T-helper 1 cell treated with Interleukin-12 subunit alpha and Interleukin-12 subunit beta and Interleukin-4 antibody, amounts not matched to agents 30 μg/mL and 1 μg/mL, for 36 hours (primary cell): ENCODE data around the gene CCNK.

ENCODE experiments used
- H3K27ac Mint-ChIP-seq: one replicate; pipeline ENCODE4 v1.8.0; 2021; ENCODE audit warnings: mild to moderate bottlenecking, mixed read lengths
- H3K27me3 Mint-ChIP-seq: one replicate; pipeline ENCODE4 v1.8.0; 2021; ENCODE audit warnings: low read depth, mixed read lengths
- H3K36me3 Mint-ChIP-seq: one replicate; pipeline ENCODE4 v1.8.0; 2021; ENCODE audit warnings: low read depth, mixed read lengths
- H3K4me1 Mint-ChIP-seq: one replicate; pipeline ENCODE4 v1.8.0; 2021; ENCODE audit warnings: low read depth, mixed read lengths
- H3K4me3 Mint-ChIP-seq: one replicate; pipeline ENCODE4 v1.8.0; 2021; ENCODE audit warnings: mild to moderate bottlenecking, moderate library complexity, mixed read lengths
- H3K9me3 Mint-ChIP-seq: one replicate; pipeline ENCODE4 v1.8.0; 2021; ENCODE audit warnings: mixed read lengths

Gene CCNK

GRCh38 chr14:99475179-99475578, 6.0 kb upstream of the CCNK start:
- H3K9me3 Mint-ChIP-seq, result no peaks in the 10 kb centered on the region
- peaks cover 3% of the 10 kb centered on the region for H3K36me3 Mint-ChIP-seq
- no peak overlapping the region for H3K27ac Mint-ChIP-seq
- no peaks in the 10 kb centered on the region for H3K27me3 Mint-ChIP-seq
- peaks cover 18% of the 10 kb centered on the region for H3K4me1 Mint-ChIP-seq
- no peak overlapping the region for H3K4me3 Mint-ChIP-seq

DNA sequence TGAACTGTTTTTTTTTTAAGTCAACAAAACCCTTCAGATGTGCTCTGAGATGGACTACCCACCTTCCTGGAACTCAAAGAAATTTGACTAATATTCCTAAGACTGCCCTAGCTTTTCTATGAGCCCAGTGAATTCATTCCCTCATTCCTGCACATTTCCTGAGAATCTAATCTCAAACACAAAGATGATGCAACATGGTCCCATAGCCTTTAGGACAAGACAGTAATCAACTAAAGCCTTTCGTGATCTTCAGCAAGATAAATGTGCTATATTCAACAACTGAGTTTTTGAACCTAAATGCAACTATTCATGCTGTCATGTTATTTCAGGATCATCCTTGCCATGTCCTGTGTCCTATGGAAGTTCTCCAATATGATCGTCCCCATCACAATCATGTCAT, 5.5 kb upstream of the CCNK start:
- no peak overlapping the region for H3K4me3 Mint-ChIP-seq
- H3K9me3 Mint-ChIP-seq, result no peaks in the 10 kb centered on the region
- no peak overlapping the region for H3K27ac Mint-ChIP-seq
- peaks cover 18% of the 10 kb centered on the region for H3K4me1 Mint-ChIP-seq
- H3K27me3 Mint-ChIP-seq, result no peaks in the 10 kb centered on the region
- H3K36me3 Mint-ChIP-seq, result peaks cover 3% of the 10 kb centered on the region

GRCh38 chr14:99476864-99477263, 4.3 kb upstream of the CCNK start:
- Mint-ChIP-seq H3K27ac (no peak overlapping the region), H3K27me3 (no peaks in the 10 kb centered on the region), H3K4me3 (no peak overlapping the region)

DNA sequence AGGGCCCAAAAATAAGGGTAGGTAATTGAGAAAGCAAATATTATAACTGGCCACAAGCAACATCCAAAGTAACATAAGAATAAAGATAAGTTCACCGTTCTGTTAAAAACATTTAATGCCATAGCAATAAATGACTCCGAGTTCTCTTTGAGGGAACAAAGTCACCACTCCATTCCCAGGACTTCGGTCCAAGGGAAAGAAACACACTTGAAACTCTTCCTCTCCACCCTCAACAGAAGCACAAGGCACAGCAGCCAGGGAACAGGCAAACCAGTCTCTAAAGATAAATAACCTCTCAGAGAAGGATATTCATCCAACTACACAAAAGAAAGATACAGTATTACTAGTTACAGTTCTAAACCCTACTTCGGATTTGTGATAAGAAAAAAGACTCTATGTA, 3.1 kb upstream of the CCNK start:
- peaks cover 29% of the 10 kb centered on the region for H3K4me1 Mint-ChIP-seq
- H3K27me3 Mint-ChIP-seq, result no peaks in the 10 kb centered on the region
- H3K27ac Mint-ChIP-seq, result no peak overlapping the region
- H3K36me3 Mint-ChIP-seq, result peaks cover 3% of the 10 kb centered on the region
- no peaks in the 10 kb centered on the region for H3K9me3 Mint-ChIP-seq
- no peak overlapping the region for H3K4me3 Mint-ChIP-seq

More at GRCh38 chr14:99476864-99477263, 4.3 kb upstream of the CCNK start:
- Mint-ChIP-seq H3K4me1 (peaks cover 18% of the 10 kb centered on the region), H3K9me3 (no peaks in the 10 kb centered on the region), H3K36me3 (peaks cover 3% of the 10 kb centered on the region)

GRCh38 chr14:99479160-99479905, 1.9 kb upstream of the CCNK start:
- Mint-ChIP-seq H3K27me3 (no peaks in the 10 kb centered on the region), H3K36me3 (peaks cover 3% of the 10 kb centered on the region), H3K27ac (peak overlapping the region; percentile 67), H3K4me1 (peaks cover 35% of the 10 kb centered on the region), H3K9me3 (no peaks in the 10 kb centered on the region), H3K4me3 (peak overlapping the region; percentile 95)

- peaks cover 35% of the 10 kb centered on the region for H3K4me1 Mint-ChIP-seq
Measured at GRCh38 chr14:99479906-99480869, 1.0 kb upstream of the CCNK start, which contains the start of gene SETD3. SETD3 (minus strand) TSS chr14:99480859; CDS start chr14:99465805, 15,054 bp downstream.

GRCh38 chr14:99481745-99482099, 513 bp downstream of the CCNK start:
- peaks cover 41% of the 10 kb centered on the region for H3K4me1 Mint-ChIP-seq
- H3K9me3 Mint-ChIP-seq, result no peaks in the 10 kb centered on the region
- peaks cover 3% of the 10 kb centered on the region for H3K36me3 Mint-ChIP-seq
- peak overlapping the region; percentile 96 for H3K4me3 Mint-ChIP-seq
- no peaks in the 10 kb centered on the region for H3K27me3 Mint-ChIP-seq
- peak overlapping the region; percentile 99 for H3K27ac Mint-ChIP-seq

More at GRCh38 chr14:99479906-99480869, 1.0 kb upstream of the CCNK start, which contains the start of gene SETD3:
- H3K4me3 Mint-ChIP-seq, result peak within 1 kb of the TSS; percentile 96
- H3K36me3 Mint-ChIP-seq, result peaks cover 3% of the 10 kb centered on the region
- H3K9me3 Mint-ChIP-seq, result no peaks in the 10 kb centered on the region
- peak within 1 kb of the TSS; percentile 99 for H3K27ac Mint-ChIP-seq
- no peaks in the 10 kb centered on the region for H3K27me3 Mint-ChIP-seq

GRCh38 chr14:99484106-99484505, 2.9 kb downstream of the CCNK start:
- Mint-ChIP-seq H3K36me3 (no peaks in the 10 kb centered on the region), H3K4me1 (peaks cover 30% of the 10 kb centered on the region), H3K4me3 (no peak overlapping the region), H3K9me3 (no peaks in the 10 kb centered on the region), H3K27me3 (no peaks in the 10 kb centered on the region), H3K27ac (no peak overlapping the region)

- Mint-ChIP-seq H3K4me1 (peaks cover 4% of the 10 kb centered on the region), H3K27ac (no peak overlapping the region), H3K9me3 (no peaks in the 10 kb centered on the region), H3K4me3 (no peak overlapping the region), H3K27me3 (no peaks in the 10 kb centered on the region), H3K36me3 (peaks cover 41% of the 10 kb centered on the region)
Measured at GRCh38 chr14:99497341-99497740, 16.1 kb downstream of the CCNK start.

DNA sequence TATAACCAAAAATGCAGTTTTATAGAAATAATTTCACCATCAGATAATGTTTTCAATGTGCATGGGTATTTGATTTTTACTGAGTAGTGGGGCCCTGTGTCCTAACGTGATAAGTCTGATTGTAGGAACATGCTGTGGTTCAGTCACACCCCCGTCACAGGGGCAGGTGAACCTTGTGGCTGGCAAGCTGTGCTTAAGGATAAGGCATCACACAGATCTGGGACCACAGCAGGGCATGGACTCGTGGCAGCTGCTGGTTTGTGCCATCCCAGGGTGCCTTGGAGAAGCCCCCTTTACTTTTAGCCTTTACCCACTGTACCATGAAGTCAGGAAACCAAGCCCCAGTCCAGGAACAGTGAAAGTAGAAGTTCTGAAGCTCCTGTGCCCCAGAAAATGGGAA, 16.7 kb downstream of the CCNK start:
- no peaks in the 10 kb centered on the region for H3K9me3 Mint-ChIP-seq
- no peak overlapping the region for H3K27ac Mint-ChIP-seq
- H3K4me1 Mint-ChIP-seq, result peaks cover 4% of the 10 kb centered on the region
- peaks cover 45% of the 10 kb centered on the region for H3K36me3 Mint-ChIP-seq
- no peaks in the 10 kb centered on the region for H3K27me3 Mint-ChIP-seq
- no peak overlapping the region for H3K4me3 Mint-ChIP-seq

DNA sequence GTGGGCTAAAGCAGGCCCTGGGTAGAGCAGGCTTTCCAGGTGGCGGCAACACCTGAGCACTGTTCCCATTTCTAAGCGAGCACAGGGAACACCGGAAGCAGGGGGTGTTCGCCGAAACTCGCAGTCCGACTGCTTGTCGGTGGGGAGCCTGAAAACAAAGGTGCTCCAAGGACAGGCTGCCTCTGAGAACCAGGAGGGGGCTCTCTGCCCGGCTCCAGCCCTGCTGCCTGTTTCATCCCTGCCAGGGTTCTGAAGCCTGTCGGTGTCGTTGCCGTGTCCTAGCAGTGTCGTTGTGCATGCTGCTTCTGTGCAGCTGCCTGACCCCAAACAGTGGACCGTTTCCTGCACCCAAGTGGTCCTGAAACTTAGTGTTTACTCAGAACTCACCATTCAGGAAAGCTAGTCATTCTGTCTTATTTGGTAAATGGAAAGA, 21.8 kb downstream of the CCNK start:
- Mint-ChIP-seq H3K4me3 (no peak overlapping the region), H3K27ac (no peak overlapping the region), H3K36me3 (peaks cover 55% of the 10 kb centered on the region), H3K4me1 (no peaks in the 10 kb centered on the region), H3K9me3 (no peaks in the 10 kb centered on the region), H3K27me3 (no peaks in the 10 kb centered on the region)

DNA sequence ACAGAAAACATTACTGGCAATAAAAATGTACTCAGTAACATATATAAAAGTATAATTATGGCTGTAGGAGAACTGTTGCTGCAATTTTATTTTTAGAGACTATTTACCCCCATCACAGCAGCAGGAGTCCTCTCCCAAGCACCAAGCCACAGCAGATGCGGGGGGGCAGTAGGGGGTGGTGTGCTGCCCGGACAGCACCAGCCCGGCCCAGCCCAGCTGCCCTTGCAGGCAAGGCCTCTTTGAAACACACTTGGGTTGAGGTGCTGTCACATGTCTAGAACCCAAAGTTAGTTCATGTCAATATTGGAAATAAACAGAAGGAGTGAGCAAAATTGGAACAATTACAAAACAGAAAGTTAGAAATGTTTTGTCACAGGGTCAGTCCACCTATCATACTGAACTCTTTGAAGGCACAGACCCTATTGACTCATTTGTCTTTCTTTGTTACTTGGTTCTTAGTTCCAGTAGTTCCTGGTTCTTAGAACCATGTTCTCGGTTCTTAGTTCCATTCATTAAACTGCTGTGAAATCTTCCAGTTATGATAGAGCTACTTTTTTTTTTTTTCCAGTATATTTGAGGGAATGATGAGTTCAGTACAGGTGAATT, 22.7 kb downstream of the CCNK start:
- Mint-ChIP-seq H3K4me3 (no peak overlapping the region), H3K27me3 (no peaks in the 10 kb centered on the region), H3K9me3 (no peaks in the 10 kb centered on the region), H3K4me1 (no peaks in the 10 kb centered on the region), H3K27ac (no peak overlapping the region), H3K36me3 (peaks cover 58% of the 10 kb centered on the region)

DNA sequence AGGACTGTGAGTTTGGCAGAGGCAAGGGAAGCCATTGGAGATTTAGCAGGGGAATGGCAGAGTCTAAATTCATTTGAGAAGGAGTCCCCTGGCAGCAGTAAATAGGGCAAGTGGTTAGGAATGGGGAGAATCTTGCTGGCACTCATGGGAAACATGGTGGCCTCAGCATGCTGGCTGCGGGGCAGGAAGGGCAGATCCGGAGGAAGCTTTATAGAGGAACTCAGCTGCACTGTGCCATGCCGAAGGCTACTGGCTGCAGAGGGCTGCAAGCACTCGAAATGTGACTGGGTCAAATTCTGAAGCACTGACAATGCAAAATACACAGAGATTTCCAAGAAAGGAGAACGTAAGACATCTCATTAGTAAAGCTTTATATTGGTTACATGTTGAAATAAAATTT, 23.9 kb downstream of the CCNK start:
- Mint-ChIP-seq H3K4me3 (no peak overlapping the region), H3K36me3 (peaks cover 60% of the 10 kb centered on the region), H3K27me3 (no peaks in the 10 kb centered on the region), H3K4me1 (no peaks in the 10 kb centered on the region), H3K27ac (no peak overlapping the region), H3K9me3 (no peaks in the 10 kb centered on the region)

DNA sequence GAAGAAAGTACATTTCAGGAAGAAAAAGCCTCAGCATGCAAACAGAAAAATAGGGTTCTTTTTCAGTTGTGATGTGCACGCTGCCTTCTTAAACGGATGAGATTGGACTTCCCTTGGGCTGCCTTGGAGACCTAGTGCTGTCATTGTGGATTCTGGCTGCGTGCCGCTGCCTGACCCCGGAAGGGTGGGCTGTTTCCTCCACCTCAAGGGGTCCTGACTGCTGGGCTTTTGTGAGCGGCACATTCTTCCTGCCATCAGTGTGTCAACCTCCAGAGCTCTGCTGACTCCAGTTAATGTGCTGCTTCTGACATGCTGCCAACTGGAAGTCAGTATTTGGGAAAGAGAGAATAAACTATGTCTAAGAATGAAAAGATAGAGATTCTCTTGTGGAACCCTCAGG, 25.1 kb downstream of the CCNK start:
- Mint-ChIP-seq H3K27ac (no peak overlapping the region), H3K9me3 (no peaks in the 10 kb centered on the region), H3K4me1 (no peaks in the 10 kb centered on the region), H3K27me3 (no peaks in the 10 kb centered on the region), H3K4me3 (no peak overlapping the region), H3K36me3 (peaks cover 55% of the 10 kb centered on the region)
